K562 (cell line): ENCODE data around the gene LOC101059915.

Experiments used
- CREB1 ChIP-seq, 2 experiments: sonication (generic) in 1 of 2; formaldehyde crosslinking in 1 of 2; IDR thresholded peaks; 2 replicates each; pipeline versions ENCODE4 v1.6.1 to v1.8.0; 2012 to 2022; ENCODE audit warnings: inconsistent platforms in 1 of 2, mild to moderate bottlenecking in 1 of 2, missing genetic modification reagents in 1 of 2, moderate library complexity in 1 of 2
- CTCF ChIP-seq, 3 experiments: IDR thresholded peaks in 2 of 3; conservative IDR thresholded peaks in 1 of 3; 2 replicates each; pipeline ENCODE4 v1.5.1; 2011 to 2012; ENCODE audit warnings: low read length in 3 of 3, mild to moderate bottlenecking in 3 of 3, control low read depth in 2 of 3, improper control_type of control experiment in 1 of 3, inconsistent platforms in 1 of 3, low read depth in 1 of 3, mixed read lengths in 1 of 3, moderate library complexity in 1 of 3; ENCODE audit not compliant: insufficient read depth in 2 of 3
- EP300 ChIP-seq: IDR thresholded peaks from 2 replicates; pipeline ENCODE4 v1.6.1; 2012; ENCODE audit warnings: low read length, improper control_type of control experiment
- EZH2 ChIP-seq: IDR thresholded peaks from 2 replicates; pipeline ENCODE4 v1.6.1; 2012; ENCODE audit warnings: low read depth, mild to moderate bottlenecking, inconsistent platforms, low read length, borderline replicate concordance
- MEF2A ChIP-seq: IDR thresholded peaks from 2 replicates; pipeline ENCODE4 v1.6.1; 2011; ENCODE audit warnings: low read depth, mild to moderate bottlenecking, low read length, moderate library complexity; ENCODE audit not compliant: control insufficient read depth
- POLR2A ChIP-seq: fragments of 450-650 bp; conservative IDR thresholded peaks from 2 replicates; pipeline ENCODE4 v1.6.1; 2016
- USF1 ChIP-seq: sonication (generic); formaldehyde crosslinking; IDR thresholded peaks from 2 replicates; pipeline ENCODE4 v1.9.0; 2022; ENCODE audit warnings: mild to moderate bottlenecking, missing genetic modification reagents
- ZNF583 ChIP-seq: fragments of 250-450 bp; sonication (Bioruptor Pico); IDR thresholded peaks from 2 replicates; pipeline ENCODE4 v1.4.0; 2020
- ZNF717 ChIP-seq: fragments of 250-450 bp; sonication (Bioruptor Pico); IDR thresholded peaks from 2 replicates; pipeline ENCODE4 v1.5.0; 2021
- ZNF77 ChIP-seq: fragments of 250-450 bp; sonication (Bioruptor Pico); IDR thresholded peaks from 2 replicates; pipeline ENCODE4 v1.5.0; 2020

GRCh38 chrX:71617742-71618141, 49.6 kb upstream of the LOC101059915 start:
- TF ChIP-seq ZNF583 (CRISPR knock-in tag) (no peak), CTCF (IDR thresholded peaks at IDR 0.05 in 2 of 3, conservative IDR thresholded peaks at IDR 0.05 in 1 of 3; ENCODE audit: insufficient read depth in 2 of 3, low read depth in 1 of 3, low read length in 3 of 3) (no peak), ZNF77 (CRISPR knock-in tag) (no peak), EZH2 (no peak), USF1 (CRISPR knock-in tag) (no peak), MEF2A (no peak), ZNF717 (CRISPR knock-in tag) (no peak), POLR2A (no peak), EP300 (no peak), CREB1 (IDR thresholded peaks at IDR 0.05) (no peak), CREB1 (CRISPR knock-in tag; IDR thresholded peaks at IDR 0.05) (no peak)
